Measurements from ENCODE around the gene SLC6A5. TPM values are rescaled to one million over a fixed set of nuclear protein-coding genes. Genes with fewer than 3 reads are reported as not detected.
"Not testable (repeated sequence)": the region's sequence is repeated elsewhere in the genome, so short reads cannot be mapped to it uniquely, and the experiment has no call there.

SLC6A5 gene
- polyA plus RNA-seq (2013, experiment 1 of 2): 0.04 TPM
- not detected for polyA plus RNA-seq (2013, experiment 2 of 2)

DNA sequence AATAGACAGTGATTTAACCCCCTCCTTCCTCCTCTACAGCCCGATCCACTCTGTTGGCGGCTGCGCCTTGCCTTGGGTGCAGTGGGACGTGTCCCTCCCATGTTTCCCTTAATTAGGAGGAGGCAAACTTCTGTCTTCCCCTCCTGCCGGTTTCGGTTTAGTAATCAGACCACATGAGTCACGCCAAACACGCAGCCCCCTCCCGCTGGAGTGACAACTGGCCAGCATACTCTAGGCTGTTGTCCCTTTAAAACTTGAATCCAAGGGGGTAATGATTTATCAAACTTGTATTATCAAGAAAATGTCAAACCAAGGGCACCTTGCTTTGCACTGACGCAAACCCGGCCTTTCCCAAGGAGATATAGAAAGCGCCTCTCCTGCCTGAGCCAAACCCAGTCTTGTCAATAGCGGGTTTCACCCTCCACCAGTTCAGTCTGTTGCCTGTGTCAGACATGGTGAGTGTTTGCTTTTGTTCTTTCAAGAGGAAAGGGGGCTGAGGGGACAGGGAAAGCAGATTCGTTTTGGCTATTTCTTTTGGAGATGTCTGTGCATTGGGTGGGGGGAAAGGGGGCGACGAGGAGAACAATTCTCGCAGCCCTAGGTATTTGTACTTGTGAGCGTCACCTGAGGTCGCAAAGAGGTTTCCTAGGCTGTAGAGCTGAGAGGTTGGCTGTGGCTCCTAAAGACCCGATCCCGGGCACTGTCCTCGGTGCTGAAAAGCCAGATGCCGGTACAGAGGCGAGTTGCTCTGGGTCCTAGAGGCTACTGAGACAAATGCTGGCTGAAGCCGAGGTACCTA lies at the start of gene SLC6A5:
Gene SLC6A5 (plus strand): TSS at position 388 of the 799 bp plus-strand sequence. CDS start 65 bp downstream, at position 453.
- H3K36me3 ChIP-seq (ENCODE audit: control insufficient read depth, insufficient read depth, low read length): no peaks in the 10 kb centered on the region
- no peak within 1 kb of the TSS for H3K27ac ChIP-seq (ENCODE audit: low read depth, low read length, severe bottlenecking)
- WGBS, 2 experiments (ENCODE audit: insufficient coverage in 2 of 2): 8 to 9% methylated on average over 14 to 17 of the region's 25 CpGs
- peaks cover 3% of the 10 kb centered on the region for H3K4me1 ChIP-seq (ENCODE audit: control insufficient read depth, insufficient read depth, low read length, poor library complexity, severe bottlenecking)
- H3K9me3 ChIP-seq (ENCODE audit: control insufficient read depth, low read length): no peaks in the 10 kb centered on the region
- H3K4me3 ChIP-seq (ENCODE audit: extremely low read depth, insufficient read depth, low read length, poor library complexity, severe bottlenecking): no peak within 1 kb of the TSS

DNA sequence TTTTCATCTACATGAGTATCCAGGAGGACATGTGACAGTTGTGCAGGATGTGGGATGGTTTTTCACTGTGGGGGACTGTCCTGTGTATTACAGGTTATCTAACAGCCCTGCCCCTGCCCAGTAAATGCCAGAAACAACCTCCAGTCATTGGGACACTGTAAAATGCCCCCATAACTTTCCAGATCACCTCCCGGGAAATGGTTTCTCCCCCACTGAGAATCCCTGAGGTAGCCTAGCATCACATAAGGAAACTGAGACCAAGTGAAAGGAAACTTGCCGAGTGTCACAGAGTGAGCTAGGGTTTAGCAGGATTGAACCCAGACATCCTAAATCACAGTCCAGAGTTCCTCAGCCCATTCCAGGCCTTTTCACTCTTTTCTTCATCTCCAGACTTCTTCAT lies 48.3 kb upstream of the SLC6A5 start:
- H3K36me3 ChIP-seq (ENCODE audit: control insufficient read depth, insufficient read depth, low read length): no peaks in the 10 kb centered on the region
- no peak overlapping the region for H3K4me3 ChIP-seq (ENCODE audit: extremely low read depth, insufficient read depth, low read length, poor library complexity, severe bottlenecking)
- WGBS, 2 experiments (ENCODE audit: insufficient coverage in 2 of 2): 33 to 100% methylated on average over 1 of the region's 2 CpGs
- no peaks in the 10 kb centered on the region for H3K4me1 ChIP-seq (ENCODE audit: control insufficient read depth, insufficient read depth, low read length, poor library complexity, severe bottlenecking)
- no peak overlapping the region for H3K27ac ChIP-seq (ENCODE audit: low read depth, low read length, severe bottlenecking)
- H3K9me3 ChIP-seq (ENCODE audit: control insufficient read depth, low read length): peaks cover 6% of the 10 kb centered on the region

DNA sequence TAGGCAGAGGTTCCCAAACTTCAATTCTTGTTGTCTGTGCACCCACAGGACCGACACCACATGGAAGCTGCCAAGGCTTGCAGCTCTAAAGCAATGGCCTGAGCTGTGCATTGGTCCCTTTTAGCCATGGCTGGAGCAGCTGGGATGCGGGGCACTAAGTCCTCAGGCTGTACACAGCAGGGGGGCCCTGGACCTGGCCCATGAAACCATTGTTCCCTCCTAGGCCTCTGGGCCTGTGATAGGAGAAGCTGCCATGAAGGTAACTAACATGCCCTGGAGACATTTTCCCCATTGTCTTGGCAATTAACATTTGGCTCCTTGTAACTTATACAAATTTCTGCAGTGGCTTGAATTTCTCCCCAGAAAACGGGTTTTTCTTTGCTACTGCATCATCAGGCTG lies 43.6 kb upstream of the SLC6A5 start:
- Histone ChIP-seq H3K9me3 (ENCODE audit: control insufficient read depth, low read length) (peaks cover 8% of the 10 kb centered on the region), H3K27ac (ENCODE audit: low read depth, low read length, severe bottlenecking) (no peak overlapping the region), H3K4me1 (ENCODE audit: control insufficient read depth, insufficient read depth, low read length, poor library complexity, severe bottlenecking) (no peaks in the 10 kb centered on the region), H3K36me3 (ENCODE audit: control insufficient read depth, insufficient read depth, low read length) (no peaks in the 10 kb centered on the region), H3K4me3 (ENCODE audit: extremely low read depth, insufficient read depth, low read length, poor library complexity, severe bottlenecking) (no peak overlapping the region)
- WGBS, 2 experiments (ENCODE audit: insufficient coverage in 2 of 2): 65 to 73% methylated on average over 3 of the region's 3 CpGs

DNA sequence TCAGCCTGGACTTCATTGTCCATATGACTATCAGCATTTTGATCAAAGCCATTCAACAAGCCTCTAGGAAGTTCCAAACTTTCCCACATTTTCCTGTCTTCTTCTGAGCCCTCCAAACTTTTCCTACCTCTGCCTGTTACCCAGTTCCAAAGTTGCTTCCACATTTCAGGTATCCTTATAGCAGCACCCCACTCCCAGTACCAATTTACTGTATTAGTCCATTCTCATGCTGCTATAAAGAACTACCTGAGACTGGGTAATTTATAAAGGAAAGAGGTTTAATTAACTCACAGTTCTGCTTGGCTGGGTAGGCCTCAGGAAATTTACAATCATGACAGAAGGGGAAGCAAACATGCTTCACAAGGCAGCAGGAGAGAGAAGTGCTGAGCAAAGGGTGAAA lies 43.0 kb upstream of the SLC6A5 start:
- not testable (repeated sequence) for H3K9me3 ChIP-seq (ENCODE audit: control insufficient read depth, low read length); H3K36me3 ChIP-seq (ENCODE audit: control insufficient read depth, insufficient read depth, low read length); H3K4me1 ChIP-seq (ENCODE audit: control insufficient read depth, insufficient read depth, low read length, poor library complexity, severe bottlenecking)

DNA sequence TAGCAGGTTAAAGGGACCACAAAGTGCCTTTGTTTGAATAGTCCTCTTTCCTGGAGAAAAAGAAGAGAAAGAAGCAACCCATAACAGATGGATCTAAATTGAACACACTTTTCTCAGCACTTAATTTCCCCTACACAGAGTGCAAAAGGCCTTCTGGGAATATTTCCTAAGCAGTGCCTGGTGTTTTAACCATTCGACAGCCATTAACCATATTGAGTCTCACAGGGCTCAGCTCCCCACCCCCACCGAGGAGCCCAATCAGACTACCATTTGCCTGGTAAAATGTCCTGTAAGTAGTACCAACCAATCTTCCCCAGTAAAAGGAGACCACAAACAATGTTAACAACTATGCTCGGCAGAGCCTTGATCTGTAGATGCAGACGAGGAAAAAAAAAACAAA lies 40.7 kb upstream of the SLC6A5 start:
- H3K27ac ChIP-seq (ENCODE audit: low read depth, low read length, severe bottlenecking): no peak overlapping the region
- WGBS, 2 experiments (ENCODE audit: insufficient coverage in 2 of 2): 77 to 86% methylated on average over 3 to 4 of the region's 4 CpGs

More for the DNA sequence above, 43.0 kb upstream of the SLC6A5 start:
- H3K27ac ChIP-seq (ENCODE audit: low read depth, low read length, severe bottlenecking); H3K4me3 ChIP-seq (ENCODE audit: extremely low read depth, insufficient read depth, low read length, poor library complexity, severe bottlenecking): not testable (repeated sequence)

DNA sequence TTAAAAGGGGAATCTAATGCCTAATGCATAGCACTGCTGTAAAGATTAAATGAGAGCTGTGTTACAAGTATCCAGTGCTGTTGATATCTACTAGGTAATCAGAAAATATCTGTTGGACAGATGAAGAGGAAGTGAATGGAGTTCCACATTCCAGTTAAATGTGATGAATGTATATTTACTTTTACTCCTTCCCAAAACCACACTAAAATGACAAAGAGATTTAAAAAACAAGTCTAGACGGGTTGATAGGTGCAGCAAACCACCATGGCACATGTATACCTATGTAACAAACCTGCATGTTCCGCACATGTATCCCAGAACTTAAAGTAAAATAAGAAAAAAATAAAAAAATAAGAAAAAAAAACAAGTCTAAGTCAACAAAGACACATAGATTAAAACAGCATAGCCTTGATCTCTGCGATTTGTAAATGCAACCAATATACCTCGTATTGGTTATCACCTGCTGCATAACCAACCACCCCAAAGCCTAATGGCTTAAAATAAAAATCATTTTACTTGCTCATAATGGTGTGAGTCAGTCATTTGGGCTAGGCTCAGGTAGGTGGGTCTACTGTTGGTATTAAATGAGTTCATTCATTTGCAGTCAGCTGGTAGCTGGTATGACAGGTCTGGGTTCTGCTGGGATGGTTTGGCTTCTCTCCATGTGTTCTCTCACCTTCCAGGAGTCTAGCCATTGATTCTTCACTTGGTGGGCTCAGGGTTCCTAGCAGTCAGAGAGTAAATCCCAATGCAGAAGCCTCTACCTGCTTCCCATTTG lies 39.7 kb upstream of the SLC6A5 start:
- 80 to 100% methylated on average over 1 of the region's 4 CpGs for WGBS, 2 experiments (ENCODE audit: insufficient coverage in 2 of 2)

More for the DNA sequence above, 40.7 kb upstream of the SLC6A5 start:
- no peaks in the 10 kb centered on the region for H3K36me3 ChIP-seq (ENCODE audit: control insufficient read depth, insufficient read depth, low read length)
- no peaks in the 10 kb centered on the region for H3K4me1 ChIP-seq (ENCODE audit: control insufficient read depth, insufficient read depth, low read length, poor library complexity, severe bottlenecking)
- H3K4me3 ChIP-seq (ENCODE audit: extremely low read depth, insufficient read depth, low read length, poor library complexity, severe bottlenecking): no peak overlapping the region
- H3K9me3 ChIP-seq (ENCODE audit: control insufficient read depth, low read length): peaks cover 8% of the 10 kb centered on the region

DNA sequence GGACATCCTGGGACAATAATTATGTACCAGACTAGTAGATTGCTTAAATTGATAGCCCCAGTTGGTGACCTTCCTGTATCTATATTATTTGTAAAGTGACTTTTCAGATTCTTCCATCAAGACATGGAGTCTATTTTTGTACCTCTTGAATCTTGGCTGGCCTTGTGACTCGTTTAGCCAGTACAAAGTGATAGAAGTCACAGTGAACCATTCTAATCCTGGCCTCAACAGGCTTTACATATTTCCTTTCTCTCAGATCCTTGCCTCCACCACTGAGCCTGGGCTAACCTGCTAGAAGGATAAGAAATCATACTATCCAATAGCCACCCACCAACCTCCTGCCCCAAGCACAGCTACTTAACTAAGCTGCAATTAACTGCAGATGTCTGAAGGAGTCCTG lies 37.5 kb upstream of the SLC6A5 start:
- H3K36me3 ChIP-seq (ENCODE audit: control insufficient read depth, insufficient read depth, low read length): no peaks in the 10 kb centered on the region
- WGBS, 2 experiments (ENCODE audit: insufficient coverage in 2 of 2): 67 to 100% methylated on average over 1 of the region's 1 CpG

More for the DNA sequence above, 39.7 kb upstream of the SLC6A5 start:
- H3K27ac ChIP-seq (ENCODE audit: low read depth, low read length, severe bottlenecking): no peak overlapping the region
- no peaks in the 10 kb centered on the region for H3K4me1 ChIP-seq (ENCODE audit: control insufficient read depth, insufficient read depth, low read length, poor library complexity, severe bottlenecking)
- H3K4me3 ChIP-seq (ENCODE audit: extremely low read depth, insufficient read depth, low read length, poor library complexity, severe bottlenecking): no peak overlapping the region
- H3K9me3 ChIP-seq (ENCODE audit: control insufficient read depth, low read length): peaks cover 8% of the 10 kb centered on the region
- no peaks in the 10 kb centered on the region for H3K36me3 ChIP-seq (ENCODE audit: control insufficient read depth, insufficient read depth, low read length)

DNA sequence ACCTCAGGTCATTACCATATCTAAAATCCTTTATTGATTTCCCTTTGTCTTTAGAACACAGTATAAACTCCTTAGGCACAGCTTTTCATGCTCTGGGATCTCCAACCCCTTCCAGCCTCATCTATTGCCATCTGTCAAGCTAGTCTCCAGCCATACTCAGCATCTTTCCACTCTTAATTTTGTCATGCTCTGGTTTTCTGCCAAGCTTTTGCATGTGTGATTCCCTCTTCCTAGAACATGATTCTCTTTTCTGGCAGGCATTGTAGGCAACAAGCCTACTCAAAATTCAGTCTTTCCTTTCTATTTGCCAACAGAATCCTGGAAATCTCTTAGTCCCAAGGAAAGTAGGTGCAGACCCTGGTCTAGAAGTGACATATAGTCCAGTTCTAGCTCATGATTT lies 35.5 kb upstream of the SLC6A5 start:
- H3K4me1 ChIP-seq (ENCODE audit: control insufficient read depth, insufficient read depth, low read length, poor library complexity, severe bottlenecking): no peaks in the 10 kb centered on the region
- no peak overlapping the region for H3K4me3 ChIP-seq (ENCODE audit: extremely low read depth, insufficient read depth, low read length, poor library complexity, severe bottlenecking)
- H3K36me3 ChIP-seq (ENCODE audit: control insufficient read depth, insufficient read depth, low read length): no peaks in the 10 kb centered on the region
- no peaks in the 10 kb centered on the region for H3K9me3 ChIP-seq (ENCODE audit: control insufficient read depth, low read length)
- no peak overlapping the region for H3K27ac ChIP-seq (ENCODE audit: low read depth, low read length, severe bottlenecking)

More for the DNA sequence above, 37.5 kb upstream of the SLC6A5 start:
- Histone ChIP-seq H3K27ac (ENCODE audit: low read depth, low read length, severe bottlenecking) (no peak overlapping the region), H3K4me3 (ENCODE audit: extremely low read depth, insufficient read depth, low read length, poor library complexity, severe bottlenecking) (no peak overlapping the region), H3K4me1 (ENCODE audit: control insufficient read depth, insufficient read depth, low read length, poor library complexity, severe bottlenecking) (no peaks in the 10 kb centered on the region), H3K9me3 (ENCODE audit: control insufficient read depth, low read length) (peaks cover 2% of the 10 kb centered on the region)

DNA sequence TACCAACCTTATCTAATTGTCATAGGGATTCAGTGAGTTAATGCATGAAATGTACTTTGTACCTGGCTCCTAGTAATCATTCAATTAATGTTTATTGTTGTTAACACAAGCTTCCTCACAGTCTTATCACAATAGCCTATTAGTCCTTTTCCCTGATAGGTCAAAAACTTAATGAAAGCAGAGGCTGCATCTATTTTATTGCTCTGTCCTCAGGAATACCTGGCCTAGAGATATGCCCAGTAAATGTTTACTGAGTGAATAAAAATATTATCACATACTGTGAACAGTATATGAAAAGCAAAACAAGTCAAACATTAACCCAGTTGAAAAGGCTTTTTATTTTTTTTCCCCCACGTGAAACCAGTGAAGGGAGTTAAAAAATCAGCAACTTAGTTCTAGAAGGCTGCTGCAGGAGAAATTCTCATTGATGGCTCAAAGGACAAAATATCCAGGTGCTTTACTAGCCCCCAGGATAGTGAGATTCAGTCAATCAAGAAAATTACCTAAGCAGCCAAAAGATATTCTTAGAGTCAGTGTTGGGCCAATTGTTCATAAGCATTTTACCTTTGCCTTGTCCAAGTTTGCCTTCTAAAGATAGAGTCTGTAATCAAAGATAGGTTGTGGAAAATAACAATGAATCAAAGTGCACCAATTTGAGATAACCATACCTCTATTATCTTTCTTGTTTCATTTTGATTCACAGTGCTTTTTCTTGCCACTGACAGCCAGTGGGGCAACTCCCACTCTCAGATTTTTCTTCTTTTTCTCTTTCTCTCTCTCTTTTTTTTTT lies 34.4 kb upstream of the SLC6A5 start:
- no peaks in the 10 kb centered on the region for H3K4me1 ChIP-seq (ENCODE audit: control insufficient read depth, insufficient read depth, low read length, poor library complexity, severe bottlenecking)
- H3K36me3 ChIP-seq (ENCODE audit: control insufficient read depth, insufficient read depth, low read length): no peaks in the 10 kb centered on the region
- H3K27ac ChIP-seq (ENCODE audit: low read depth, low read length, severe bottlenecking): no peak overlapping the region
- H3K9me3 ChIP-seq (ENCODE audit: control insufficient read depth, low read length): no peaks in the 10 kb centered on the region
- no CpG with 5 or more reads among the region's 1 CpG for WGBS, 2 experiments (ENCODE audit: insufficient coverage in 2 of 2)
- H3K4me3 ChIP-seq (ENCODE audit: extremely low read depth, insufficient read depth, low read length, poor library complexity, severe bottlenecking): no peak overlapping the region

DNA sequence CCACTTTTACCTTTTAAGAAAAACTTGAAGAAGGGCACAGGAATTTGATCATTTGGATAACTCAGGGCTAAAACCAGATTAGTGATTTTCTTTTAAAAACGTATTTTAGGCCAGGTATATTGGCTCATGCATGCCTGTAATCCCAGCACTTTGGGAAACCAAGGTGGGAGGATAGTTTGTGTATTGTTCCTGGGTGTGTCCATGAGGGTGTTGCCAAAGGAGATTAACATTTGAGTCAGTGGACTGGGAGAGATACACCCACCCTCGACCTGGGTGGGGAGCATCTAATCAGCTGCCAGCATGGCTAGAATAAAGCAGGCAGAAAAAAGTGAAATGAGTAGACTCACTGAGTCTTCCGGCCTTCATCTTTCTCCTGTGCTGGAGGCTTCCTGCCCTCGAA lies 33.3 kb upstream of the SLC6A5 start:
- WGBS, 2 experiments (ENCODE audit: insufficient coverage in 2 of 2): 60 to 77% methylated on average over 2 to 3 of the region's 4 CpGs
- H3K36me3 ChIP-seq (ENCODE audit: control insufficient read depth, insufficient read depth, low read length): not testable (repeated sequence)

More for the DNA sequence above, 33.3 kb upstream of the SLC6A5 start:
- H3K4me3 ChIP-seq (ENCODE audit: extremely low read depth, insufficient read depth, low read length, poor library complexity, severe bottlenecking); H3K9me3 ChIP-seq (ENCODE audit: control insufficient read depth, low read length); H3K27ac ChIP-seq (ENCODE audit: low read depth, low read length, severe bottlenecking); H3K4me1 ChIP-seq (ENCODE audit: control insufficient read depth, insufficient read depth, low read length, poor library complexity, severe bottlenecking): not testable (repeated sequence)
